Esophagus (tissue), 2 donors: ENCODE results near the gene PRCC. TPM values are rescaled to one million over a fixed set of nuclear protein-coding genes. Genes with fewer than 3 reads are reported as not detected.
"Not testable (repeated sequence)": the region's sequence is repeated elsewhere in the genome, so short reads cannot be mapped to it uniquely, and the experiment has no call there.

Experiments used
- H3K27ac ChIP-seq, 2 donors: one replicate each; pipeline ENCODE4 v1.5.1; 2013; ENCODE audit warnings: low read depth in 2 of 2, mild to moderate bottlenecking in 2 of 2, inconsistent platforms in 1 of 2, low read length in 1 of 2, moderate library complexity in 1 of 2
- H3K27me3 ChIP-seq, 2 donors: one replicate each; pipeline ENCODE4 v1.6.1; 2013; ENCODE audit warnings: low read length in 2 of 2, control low read depth in 1 of 2, mild to moderate bottlenecking in 1 of 2; ENCODE audit not compliant: insufficient read depth in 2 of 2, control insufficient read depth in 1 of 2
- H3K36me3 ChIP-seq, 2 donors: one replicate each; pipeline ENCODE4 v1.6.1; 2013; ENCODE audit warnings: low read length in 1 of 2; ENCODE audit not compliant: control insufficient read depth in 2 of 2, insufficient read depth in 2 of 2
- H3K4me1 ChIP-seq, 2 donors: one replicate each; pipeline ENCODE4 v1.6.1; 2013; ENCODE audit warnings: low read length in 1 of 2; ENCODE audit not compliant: control insufficient read depth in 2 of 2, insufficient read depth in 2 of 2
- H3K4me3 ChIP-seq, 2 donors: one replicate each; pipeline ENCODE4 v1.5.1; 2013; ENCODE audit warnings: low read length in 2 of 2, mild to moderate bottlenecking in 2 of 2, low read depth in 1 of 2, moderate library complexity in 1 of 2
- H3K9me3 ChIP-seq, 2 donors: one replicate each; pipeline ENCODE4 v1.6.1; 2013; ENCODE audit warnings: mild to moderate bottlenecking in 2 of 2, low read depth in 1 of 2, low read length in 1 of 2, moderate library complexity in 1 of 2; ENCODE audit not compliant: control insufficient read depth in 2 of 2, insufficient read depth in 1 of 2
- WGBS, 2 donors: extraction: QIAGEN DNeasy Blood & Tissue Kit; methylation state at CpG; one replicate each; pipeline ENCODE4 v1.1.7; 2013; 5-methylcytosine and 5-hydroxymethylcytosine counted together
- polyA plus RNA-seq, 2 donors: library from polyadenylated mRNA; stranded (reverse); fragments of 200-250 nt; gene quantifications; one replicate each; pipeline ENCODE4 v1.2.3, GENCODE V29; 2013
- donor health status: healthy with polysubstance abuse.
- donor health status: Bipolar disorder and iron deficiency.

Gene PRCC
- polyA plus RNA-seq, 2 donors: 36.6 to 41.8 TPM

- WGBS, 2 donors: 68% methylated on average over 6 of the region's 6 CpGs
- H3K27ac ChIP-seq: no peak overlapping the region
- H3K36me3 ChIP-seq: no peaks in the 10 kb centered on the region
- H3K4me3 ChIP-seq: no peak overlapping the region
- H3K27me3 ChIP-seq: no peaks in the 10 kb centered on the region
- no peaks in the 10 kb centered on the region for H3K4me1 ChIP-seq
- no peaks in the 10 kb centered on the region for H3K9me3 ChIP-seq
Measured at GRCh38 chr1:156760092-156760795, 7.1 kb upstream of the PRCC start.

DNA sequence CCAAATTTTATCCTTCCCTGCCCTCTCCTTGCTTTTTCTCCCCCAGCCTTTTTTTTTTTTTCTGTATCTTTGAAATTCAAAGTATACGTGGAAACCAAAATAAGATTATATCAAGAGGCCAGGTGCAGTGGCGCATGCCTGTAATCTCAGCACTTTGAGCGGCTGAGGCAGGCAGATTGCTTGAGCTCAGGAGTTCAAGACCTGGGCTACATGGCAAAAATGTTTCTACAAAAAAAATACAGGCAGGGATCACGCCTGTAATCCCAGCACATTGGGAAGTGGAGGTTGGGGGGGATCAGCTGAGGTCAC, 6.6 kb upstream of the PRCC start:
- H3K36me3 ChIP-seq: no peaks in the 10 kb centered on the region
- H3K9me3 ChIP-seq: no peaks in the 10 kb centered on the region
- 73 to 80% methylated on average over 4 of the region's 4 CpGs for WGBS, 2 donors
- H3K27me3 ChIP-seq: no peaks in the 10 kb centered on the region
- H3K4me3 ChIP-seq: no peak overlapping the region
- no peak overlapping the region for H3K27ac ChIP-seq
- H3K4me1 ChIP-seq: no peaks in the 10 kb centered on the region

DNA sequence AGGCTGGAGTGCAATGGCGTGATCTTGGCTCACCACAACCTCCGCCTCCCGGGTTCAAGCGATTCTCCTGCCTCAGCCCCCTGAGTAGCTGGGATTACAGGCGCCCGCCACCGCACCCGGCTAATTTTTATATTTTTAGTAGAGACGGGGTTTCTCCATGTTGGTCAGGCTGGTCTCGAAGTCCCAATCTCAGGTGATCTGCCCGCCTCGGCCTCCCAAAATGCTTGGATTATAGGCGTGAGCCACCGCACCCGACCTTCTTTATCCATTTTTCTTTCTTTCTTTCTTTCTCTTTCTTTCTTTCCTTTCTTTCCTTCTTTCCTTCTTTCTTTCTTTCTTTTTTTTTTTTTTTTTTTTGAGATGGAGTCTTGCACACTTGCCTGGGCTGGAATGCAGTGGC, 2.2 kb upstream of the PRCC start:
- H3K27me3 ChIP-seq, H3K9me3 ChIP-seq, H3K27ac ChIP-seq, H3K4me3 ChIP-seq, H3K4me1 ChIP-seq, H3K36me3 ChIP-seq: not testable (repeated sequence)
- 94 to 96% methylated on average over 15 of the region's 15 CpGs for WGBS, 2 donors

- H3K27me3 ChIP-seq: no peaks in the 10 kb centered on the region
- H3K4me1 ChIP-seq: peaks cover 0 to 5% of the 10 kb centered on the region in 2 donors
- H3K9me3 ChIP-seq: no peaks in the 10 kb centered on the region
- WGBS, 2 donors: 89 to 93% methylated on average over 5 of the region's 5 CpGs
- no peak overlapping the region for H3K27ac ChIP-seq
- no peaks in the 10 kb centered on the region for H3K36me3 ChIP-seq
- no peak overlapping the region for H3K4me3 ChIP-seq
Measured at GRCh38 chr1:156765666-156766065, 1.7 kb upstream of the PRCC start.

DNA sequence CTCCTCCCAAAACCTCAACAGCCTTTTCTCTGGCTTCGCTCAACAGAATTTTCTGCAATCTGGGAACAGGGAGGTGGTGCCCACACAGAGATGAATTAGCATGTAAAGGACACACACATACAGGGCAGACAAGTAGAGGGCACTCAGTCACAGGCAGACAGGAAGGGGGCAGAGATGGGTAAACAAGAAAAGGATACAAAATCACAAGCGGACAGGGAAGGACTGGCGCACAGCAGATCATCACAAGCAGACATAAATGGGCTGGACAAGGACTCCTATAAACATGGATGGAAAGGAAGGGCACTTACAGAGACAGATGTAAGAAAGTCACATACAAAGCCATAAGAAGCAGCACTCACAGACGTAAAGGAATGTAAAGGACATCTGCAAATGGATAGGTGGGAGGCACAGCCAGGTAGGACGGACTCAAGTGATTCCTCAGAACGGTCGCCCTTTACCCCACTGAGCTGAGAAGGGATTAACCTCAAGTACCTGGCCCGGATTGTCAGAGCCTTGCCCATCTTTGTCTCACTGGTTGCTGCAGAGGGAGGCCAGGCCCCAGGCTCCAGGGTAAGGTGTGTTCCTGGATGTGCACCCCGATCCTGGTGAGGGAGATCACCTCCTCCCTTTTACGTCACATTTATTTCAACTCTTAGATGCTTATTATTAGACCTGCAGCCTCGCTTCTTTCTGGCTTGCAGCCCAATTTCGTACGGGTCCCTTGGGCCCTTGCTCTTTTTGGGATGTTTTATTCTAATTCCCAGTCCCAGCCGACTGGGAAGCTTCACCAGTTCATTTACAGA, 836 bp upstream of the PRCC start:
- WGBS, 2 donors: 6 to 7% methylated on average over 14 of the region's 14 CpGs
- Histone ChIP-seq H3K4me3 (peak overlapping the region; percentile 57 to 66), H3K4me1 (peaks cover 2 to 5% of the 10 kb centered on the region in 2 donors), H3K27ac (peak overlapping the region; percentile 89 to 94), H3K36me3 (no peaks in the 10 kb centered on the region), H3K9me3 (no peaks in the 10 kb centered on the region), H3K27me3 (no peaks in the 10 kb centered on the region)

- H3K27me3 ChIP-seq: no peaks in the 10 kb centered on the region
- peak overlapping the region; percentile 94 to 97 for H3K27ac ChIP-seq
- peak overlapping the region; percentile 91 to 94 for H3K4me3 ChIP-seq
- H3K9me3 ChIP-seq: no peaks in the 10 kb centered on the region
- H3K4me1 ChIP-seq: peaks cover 2 to 5% of the 10 kb centered on the region in 2 donors
- H3K36me3 ChIP-seq: peaks cover 0 to under 1% of the 10 kb centered on the region in 2 donors
- WGBS, 2 donors: 0 to 1% methylated on average over 30 to 31 of the region's 31 CpGs
Measured at GRCh38 chr1:156767879-156768604, 707 bp downstream of the PRCC start.

DNA sequence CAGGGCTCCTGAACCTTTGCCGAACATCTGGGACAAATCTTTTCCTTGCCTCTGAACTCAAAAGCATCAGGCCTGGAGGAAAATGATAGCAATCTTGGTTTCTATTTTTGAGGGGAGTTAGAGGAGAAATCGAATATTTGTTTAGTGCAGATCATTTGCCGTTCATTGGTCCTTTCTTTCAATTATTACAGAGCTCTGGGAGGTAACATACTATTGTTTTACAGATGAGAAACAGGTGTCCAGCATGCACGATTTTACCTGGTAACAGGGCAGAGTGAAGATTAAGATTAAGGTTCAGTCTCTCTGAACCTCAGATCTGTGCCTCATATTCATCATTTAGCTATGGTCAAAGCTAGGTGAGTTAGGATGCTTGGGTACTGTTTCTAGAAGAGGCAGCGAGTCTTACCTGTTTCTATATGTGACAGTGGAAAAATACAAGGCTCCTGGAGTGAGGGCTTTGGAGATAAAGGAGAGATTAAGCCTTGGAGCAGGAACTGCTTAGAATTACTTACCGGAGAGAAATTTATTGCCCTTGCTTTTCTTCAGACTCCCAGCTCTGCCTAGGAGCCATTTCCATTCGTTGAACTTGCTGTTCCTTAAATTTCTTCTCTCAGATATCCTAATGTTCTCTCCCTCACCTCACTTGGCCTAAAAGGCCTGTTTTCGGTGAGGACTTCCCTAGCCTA, 1.4 kb downstream of the PRCC start:
- Histone ChIP-seq H3K27me3 (no peaks in the 10 kb centered on the region), H3K36me3 (peaks cover 0 to 3% of the 10 kb centered on the region in 2 donors), H3K4me3 (peak overlapping the region; percentile 91 to 94), H3K9me3 (no peaks in the 10 kb centered on the region), H3K27ac (peak overlapping the region in 1 of 2 donors; percentile 53), H3K4me1 (peaks cover 2 to 5% of the 10 kb centered on the region in 2 donors)
- WGBS, 2 donors: 17 to 22% methylated on average over 8 of the region's 8 CpGs

DNA sequence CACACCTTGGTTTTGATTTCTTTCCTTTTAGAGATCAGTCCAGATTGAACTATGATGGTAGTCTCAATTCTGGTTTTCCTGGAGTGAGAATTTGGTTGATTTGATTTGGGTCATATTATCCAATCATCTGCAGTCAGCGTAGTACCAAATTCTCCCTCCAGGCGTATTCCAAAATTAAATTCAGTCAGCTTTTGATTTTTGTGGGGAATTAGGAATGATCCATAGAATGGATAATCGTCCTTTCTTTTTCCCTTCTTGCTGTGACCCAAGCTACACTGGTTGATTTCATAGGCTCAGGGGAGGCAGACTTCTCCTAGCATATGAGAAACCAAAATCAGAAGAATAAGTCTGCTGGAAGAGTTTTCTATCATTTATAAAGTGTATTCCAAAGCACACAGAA, 4.9 kb downstream of the PRCC start:
- no peaks in the 10 kb centered on the region for H3K27me3 ChIP-seq
- WGBS, 2 donors: 83 to 84% methylated on average over 3 of the region's 3 CpGs
- H3K4me1 ChIP-seq: peaks cover 2 to 6% of the 10 kb centered on the region in 2 donors
- no peaks in the 10 kb centered on the region for H3K9me3 ChIP-seq
- H3K27ac ChIP-seq: no peak overlapping the region
- H3K36me3 ChIP-seq: peaks cover 0 to 3% of the 10 kb centered on the region in 2 donors
- H3K4me3 ChIP-seq: no peak overlapping the region

- no peak overlapping the region for H3K27ac ChIP-seq
- H3K4me1 ChIP-seq: peaks cover 2 to 6% of the 10 kb centered on the region in 2 donors
- 48 to 61% methylated on average over 9 of the region's 9 CpGs for WGBS, 2 donors
Measured at GRCh38 chr1:156772728-156773497, 5.6 kb downstream of the PRCC start.

More at GRCh38 chr1:156772728-156773497, 5.6 kb downstream of the PRCC start:
- Histone ChIP-seq H3K9me3 (no peaks in the 10 kb centered on the region), H3K36me3 (peaks cover 0 to 3% of the 10 kb centered on the region in 2 donors), H3K27me3 (no peaks in the 10 kb centered on the region), H3K4me3 (no peak overlapping the region)
